IPS-20b (cell line): ENCODE measurements around the gene GMCL2.

Experiments
- H3K27ac ChIP-seq: one replicate; pipeline ENCODE4 v1.5.1; 2013; ENCODE audit warnings: low read length
- H3K27me3 ChIP-seq: 2 replicates; pipeline ENCODE4 v1.6.1; 2013; ENCODE audit warnings: mild to moderate bottlenecking, low read length, inconsistent platforms; ENCODE audit not compliant: insufficient read depth
- H3K36me3 ChIP-seq: 2 replicates; pipeline ENCODE4 v1.6.1; 2013; ENCODE audit warnings: low read depth, mild to moderate bottlenecking, inconsistent platforms, low read length, moderate library complexity; ENCODE audit not compliant: insufficient read depth
- H3K4me1 ChIP-seq: 2 replicates; pipeline ENCODE4 v1.6.1; 2013; ENCODE audit warnings: mild to moderate bottlenecking, control low read depth, inconsistent platforms, low read length, moderate library complexity; ENCODE audit not compliant: insufficient read depth
- H3K4me3 ChIP-seq: 2 replicates; pipeline ENCODE4 v1.5.1; 2013; ENCODE audit warnings: mild to moderate bottlenecking, low read length, inconsistent platforms
- H3K9ac ChIP-seq: 2 replicates; pipeline ENCODE4 v1.6.1; 2013; ENCODE audit warnings: low read depth, mild to moderate bottlenecking, inconsistent platforms, low read length, moderate library complexity
- H3K9me3 ChIP-seq: 2 replicates; pipeline ENCODE4 v1.6.1; 2013; ENCODE audit warnings: mild to moderate bottlenecking, low read depth, low read length, inconsistent platforms; ENCODE audit not compliant: insufficient read depth

Gene GMCL2

GRCh38 chr5:178211095-178212048 is 24.2 kb upstream of the GMCL2 start:
- Histone ChIP-seq H3K27ac (no peak overlapping the region), H3K36me3 (peaks cover 100% of the 10 kb centered on the region), H3K9ac (no peak overlapping the region), H3K9me3 (no peaks in the 10 kb centered on the region), H3K4me3 (no peak overlapping the region), H3K4me1 (no peaks in the 10 kb centered on the region; the same call in 1 of the 2 replicates), H3K27me3 (no peaks in the 10 kb centered on the region)

- no peaks in the 10 kb centered on the region for H3K9me3 ChIP-seq
- no peaks in the 10 kb centered on the region for H3K27me3 ChIP-seq
- H3K36me3 ChIP-seq, result peaks cover 100% of the 10 kb centered on the region
- no peak overlapping the region for H3K4me3 ChIP-seq
- H3K9ac ChIP-seq, result no peak overlapping the region
- no peaks in the 10 kb centered on the region for H3K4me1 ChIP-seq
- H3K27ac ChIP-seq, result no peak overlapping the region
Observed at GRCh38 chr5:178210686-178211085, 23.5 kb upstream of the GMCL2 start.

- H3K27ac ChIP-seq, result no peak overlapping the region
- H3K9me3 ChIP-seq, result no peaks in the 10 kb centered on the region
- H3K9ac ChIP-seq, result no peak overlapping the region
- no peaks in the 10 kb centered on the region for H3K4me1 ChIP-seq
- peaks cover 98% of the 10 kb centered on the region for H3K36me3 ChIP-seq
- no peaks in the 10 kb centered on the region for H3K27me3 ChIP-seq
- no peak overlapping the region for H3K4me3 ChIP-seq
Observed at GRCh38 chr5:178210073-178210535, 22.9 kb upstream of the GMCL2 start.

GRCh38 chr5:178209334-178210072 is 22.3 kb upstream of the GMCL2 start:
- H3K27ac ChIP-seq, result no peak overlapping the region

GRCh38 chr5:178208540-178209227 is 21.5 kb upstream of the GMCL2 start:
- Histone ChIP-seq H3K4me3 (no peak overlapping the region), H3K27ac (no peak overlapping the region), H3K9ac (no peak overlapping the region), H3K4me1 (no peaks in the 10 kb centered on the region), H3K36me3 (peaks cover 84% of the 10 kb centered on the region), H3K27me3 (no peaks in the 10 kb centered on the region), H3K9me3 (no peaks in the 10 kb centered on the region)

More at GRCh38 chr5:178209334-178210072, 22.3 kb upstream of the GMCL2 start:
- Histone ChIP-seq H3K9ac (no peak overlapping the region), H3K9me3 (no peaks in the 10 kb centered on the region), H3K4me1 (no peaks in the 10 kb centered on the region), H3K27me3 (no peaks in the 10 kb centered on the region), H3K36me3 (peaks cover 92% of the 10 kb centered on the region), H3K4me3 (no peak overlapping the region)

- Histone ChIP-seq H3K4me3 (no peak overlapping the region; the same call in 1 of the 2 replicates), H3K27me3 (no peaks in the 10 kb centered on the region), H3K36me3 (peaks cover 76% of the 10 kb centered on the region), H3K9ac (no peak overlapping the region), H3K9me3 (no peaks in the 10 kb centered on the region), H3K27ac (no peak overlapping the region), H3K4me1 (no peaks in the 10 kb centered on the region)
Observed at GRCh38 chr5:178207917-178208280, 20.7 kb upstream of the GMCL2 start.

GRCh38 chr5:178207183-178207916 is 20.2 kb upstream of the GMCL2 start:
- Histone ChIP-seq H3K4me1 (no peaks in the 10 kb centered on the region), H3K4me3 (peak overlapping the region; percentile 100), H3K27me3 (no peaks in the 10 kb centered on the region), H3K9ac (peak overlapping the region; percentile 94; the same call in 1 of the 2 replicates), H3K9me3 (no peaks in the 10 kb centered on the region), H3K27ac (no peak overlapping the region), H3K36me3 (peaks cover 71% of the 10 kb centered on the region)

GRCh38 chr5:178206166-178207101 is 19.3 kb upstream of the GMCL2 start:
- Histone ChIP-seq H3K4me1 (no peaks in the 10 kb centered on the region), H3K27ac (no peak overlapping the region), H3K9ac (peak overlapping the region; percentile 94), H3K27me3 (peaks cover 8% of the 10 kb centered on the region; the same call in 1 of the 2 replicates), H3K9me3 (no peaks in the 10 kb centered on the region), H3K36me3 (peaks cover 62% of the 10 kb centered on the region), H3K4me3 (peak overlapping the region; percentile 100)

- H3K4me3 ChIP-seq, result peak overlapping the region; percentile 100
- peaks cover 54% of the 10 kb centered on the region for H3K36me3 ChIP-seq
- peak overlapping the region; percentile 94 for H3K9ac ChIP-seq
- peak overlapping the region; percentile 20 for H3K27ac ChIP-seq
- no peaks in the 10 kb centered on the region for H3K9me3 ChIP-seq
- H3K27me3 ChIP-seq, result peaks cover 8% of the 10 kb centered on the region; the same call in 1 of the 2 replicates
- no peaks in the 10 kb centered on the region for H3K4me1 ChIP-seq
Observed at GRCh38 chr5:178205749-178206047, 18.5 kb upstream of the GMCL2 start.

- Histone ChIP-seq H3K4me3 (peak overlapping the region; percentile 100), H3K36me3 (peaks cover 49% of the 10 kb centered on the region), H3K4me1 (no peaks in the 10 kb centered on the region), H3K27me3 (peaks cover 8% of the 10 kb centered on the region; the same call in 1 of the 2 replicates), H3K27ac (peak overlapping the region; percentile 63), H3K9ac (peak overlapping the region; percentile 94), H3K9me3 (no peaks in the 10 kb centered on the region)
Observed at GRCh38 chr5:178204935-178205748, 18.0 kb upstream of the GMCL2 start.
